ENCODE results near the gene MYOCD.

DNA sequence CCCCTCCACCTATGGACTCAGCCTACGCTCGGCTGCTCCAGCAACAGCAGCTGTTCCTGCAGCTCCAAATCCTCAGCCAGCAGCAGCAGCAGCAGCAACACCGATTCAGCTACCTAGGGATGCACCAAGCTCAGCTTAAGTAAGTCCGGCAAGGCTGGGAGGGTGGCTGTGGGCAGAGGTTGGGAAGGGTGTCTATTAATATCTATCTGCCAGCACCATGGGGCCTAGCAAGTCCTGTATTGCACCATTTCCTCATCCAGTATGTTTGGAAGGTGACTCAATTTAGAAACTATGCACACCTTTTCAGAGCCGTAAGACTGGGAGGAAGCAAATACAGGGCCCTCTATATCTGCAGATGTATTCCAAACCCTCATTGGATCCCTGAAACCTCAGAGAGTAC is 78.6 kb downstream of the MYOCD start:
- TF ChIP-seq, protein P1, sequence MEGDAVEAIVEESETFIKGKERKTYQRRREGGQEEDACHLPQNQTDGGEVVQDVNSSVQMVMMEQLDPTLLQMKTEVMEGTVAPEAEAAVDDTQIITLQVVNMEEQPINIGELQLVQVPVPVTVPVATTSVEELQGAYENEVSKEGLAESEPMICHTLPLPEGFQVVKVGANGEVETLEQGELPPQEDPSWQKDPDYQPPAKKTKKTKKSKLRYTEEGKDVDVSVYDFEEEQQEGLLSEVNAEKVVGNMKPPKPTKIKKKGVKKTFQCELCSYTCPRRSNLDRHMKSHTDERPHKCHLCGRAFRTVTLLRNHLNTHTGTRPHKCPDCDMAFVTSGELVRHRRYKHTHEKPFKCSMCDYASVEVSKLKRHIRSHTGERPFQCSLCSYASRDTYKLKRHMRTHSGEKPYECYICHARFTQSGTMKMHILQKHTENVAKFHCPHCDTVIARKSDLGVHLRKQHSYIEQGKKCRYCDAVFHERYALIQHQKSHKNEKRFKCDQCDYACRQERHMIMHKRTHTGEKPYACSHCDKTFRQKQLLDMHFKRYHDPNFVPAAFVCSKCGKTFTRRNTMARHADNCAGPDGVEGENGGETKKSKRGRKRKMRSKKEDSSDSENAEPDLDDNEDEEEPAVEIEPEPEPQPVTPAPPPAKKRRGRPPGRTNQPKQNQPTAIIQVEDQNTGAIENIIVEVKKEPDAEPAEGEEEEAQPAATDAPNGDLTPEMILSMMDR (IDR thresholded peaks at IDR 0.05) = no peak
- no peak for TF ChIP-seq ZNF263 (CRISPR knock-in tag; IDR thresholded peaks at IDR 0.05; ENCODE audit: low read depth)
- TF ChIP-seq RELA (CRISPR knock-in tag; IDR thresholded peaks at IDR 0.05; ENCODE audit: borderline replicate concordance) = no peak
